ENCODE measurements around the gene SPN. TPM values are rescaled to one million over a fixed set of nuclear protein-coding genes. Genes with fewer than 3 reads are reported as not detected.
"Not testable (repeated sequence)": the region's sequence is repeated elsewhere in the genome, so short reads cannot be mapped to it uniquely, and the experiment has no call there.

Gene SPN
- total RNA-seq, 1 donor from 2014 or later: 0.62 TPM

DNA sequence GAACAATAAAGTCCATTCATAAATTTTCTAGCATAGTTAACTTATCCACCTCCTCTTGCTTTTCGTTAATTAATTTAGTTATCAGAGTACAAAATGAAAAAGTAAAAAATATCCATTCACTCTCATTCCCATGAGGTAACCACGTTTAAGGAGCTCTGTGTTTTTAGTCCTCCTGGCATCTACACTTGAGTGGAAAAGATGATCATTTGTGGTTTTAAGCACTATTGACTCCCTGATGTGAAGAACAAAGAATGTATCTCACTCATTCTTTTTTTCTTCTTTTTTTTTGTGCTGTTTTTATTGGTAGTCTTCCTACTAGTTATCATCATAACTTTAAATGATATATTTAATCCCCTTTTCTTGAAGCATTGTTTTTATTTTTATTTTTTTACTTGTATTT, 42.0 kb downstream of the SPN start:
- no peak for DNase-seq

DNA sequence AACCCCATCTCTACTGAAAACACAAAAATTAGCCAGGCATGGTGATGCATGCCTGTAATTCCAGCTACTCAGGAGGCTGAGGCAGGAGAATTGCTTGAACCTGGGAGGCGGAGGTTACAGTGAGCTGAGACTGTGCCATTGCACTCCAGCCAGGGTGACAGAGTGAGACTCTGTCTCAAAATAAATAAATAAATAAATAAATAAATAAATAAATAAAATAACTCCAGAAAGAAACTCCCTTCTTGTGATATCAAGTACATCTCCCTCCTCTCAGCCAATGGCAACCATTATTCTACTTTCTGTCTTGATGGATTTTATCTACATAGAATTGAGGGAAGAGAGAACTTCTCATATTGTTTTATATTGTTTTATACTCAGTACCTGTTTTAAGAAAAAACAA, 44.1 kb downstream of the SPN start:
- DNase-seq: not testable (repeated sequence)

DNA sequence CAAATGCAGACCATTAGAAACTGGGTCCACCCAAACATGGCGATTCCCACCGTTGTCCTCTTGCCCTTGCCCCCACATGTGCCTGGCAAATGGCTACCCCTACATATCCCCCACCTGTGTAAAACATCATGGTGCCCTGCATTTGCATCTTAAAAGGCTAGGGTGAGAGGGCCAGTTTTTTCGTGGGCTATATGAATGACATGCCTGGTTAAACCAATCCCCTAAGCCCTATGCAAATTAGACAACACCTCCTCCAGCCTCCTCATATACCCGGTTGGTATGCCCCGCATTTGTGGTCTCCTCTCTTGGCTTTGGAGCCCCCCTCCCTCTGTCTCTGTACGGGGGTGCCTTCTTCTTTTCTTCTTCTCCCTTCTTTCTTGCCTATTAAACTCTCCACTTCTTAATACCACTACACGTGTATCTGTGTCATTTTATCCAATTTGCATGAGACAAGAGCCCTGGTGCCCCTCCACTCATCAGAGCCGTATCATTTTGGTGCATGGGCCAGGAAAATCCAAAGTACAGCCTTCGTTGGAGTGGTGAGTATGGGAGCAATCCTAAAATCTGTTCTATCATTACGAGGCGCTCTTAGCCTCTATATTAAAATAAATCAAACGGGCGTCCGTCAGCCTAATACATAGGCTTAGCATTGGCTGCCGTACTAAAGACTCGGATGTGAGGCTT, 46.0 kb downstream of the SPN start:
- no peak for DNase-seq

DNA sequence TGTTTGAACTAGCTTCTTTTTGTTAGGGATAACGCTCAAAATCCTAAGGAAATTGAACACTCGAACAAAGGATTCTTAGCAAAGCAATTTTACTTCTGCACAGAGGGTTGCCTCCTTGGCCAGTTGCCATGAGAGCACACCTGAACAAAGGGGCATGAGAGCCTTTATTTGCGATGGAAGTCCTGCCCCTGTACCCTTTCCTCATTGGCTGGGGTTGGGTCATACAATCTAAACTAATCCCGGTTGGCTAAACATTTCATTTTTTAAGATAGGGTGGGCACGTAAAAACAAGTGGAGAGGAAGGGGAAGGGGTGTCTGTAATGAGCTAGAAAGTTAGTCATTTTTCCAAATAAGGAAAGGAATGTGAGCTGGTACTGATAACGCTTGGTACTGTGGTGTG, 46.6 kb downstream of the SPN start:
- not testable (repeated sequence) for DNase-seq

DNA sequence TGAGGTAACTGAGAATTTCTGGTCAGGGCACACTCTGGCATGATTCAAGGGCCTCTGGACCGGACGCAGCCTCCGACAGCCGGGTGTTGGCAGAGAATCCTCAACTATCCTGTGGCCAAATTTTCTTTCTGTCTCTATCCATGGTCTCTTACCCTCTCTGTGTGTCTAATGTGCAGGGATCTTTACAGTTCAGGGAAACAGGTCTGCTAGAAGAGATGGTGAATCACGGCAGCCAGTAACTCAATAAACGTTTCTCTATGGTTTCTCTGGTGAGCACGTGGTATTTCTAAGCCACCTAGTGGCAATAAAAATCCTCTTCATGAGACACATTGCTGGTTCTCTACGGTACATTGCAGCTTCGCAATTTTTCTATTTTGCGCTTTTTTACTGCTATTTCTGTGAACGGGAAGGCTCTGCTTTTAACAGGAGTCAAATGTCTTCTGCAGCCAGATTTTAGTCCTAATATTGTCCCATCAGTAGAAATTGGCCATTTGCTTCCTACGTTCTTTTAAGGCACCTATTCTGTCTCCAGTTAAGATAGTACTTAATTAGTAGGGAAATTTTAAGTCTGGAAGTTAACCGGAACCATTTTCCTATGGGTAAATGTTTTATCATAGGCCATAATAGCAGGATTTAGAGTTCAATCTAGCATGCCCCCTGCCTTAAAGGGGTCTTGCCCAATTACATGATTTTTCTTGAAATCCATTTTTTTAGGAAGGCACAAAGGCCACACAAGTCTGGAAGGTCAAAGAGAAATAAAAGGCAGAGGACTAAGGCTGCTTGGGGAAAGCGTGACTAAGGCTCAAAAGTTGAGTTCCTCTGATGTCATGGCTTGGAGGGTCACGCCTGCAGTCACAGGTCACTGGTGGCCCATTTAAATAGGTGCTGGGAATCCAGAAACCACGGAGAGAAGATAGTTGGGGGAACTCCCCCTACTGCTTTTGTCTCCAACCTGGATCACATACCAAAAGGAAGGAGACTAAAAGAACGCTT, 47.5 kb downstream of the SPN start:
- DNase-seq: peak; percentile 79

DNA sequence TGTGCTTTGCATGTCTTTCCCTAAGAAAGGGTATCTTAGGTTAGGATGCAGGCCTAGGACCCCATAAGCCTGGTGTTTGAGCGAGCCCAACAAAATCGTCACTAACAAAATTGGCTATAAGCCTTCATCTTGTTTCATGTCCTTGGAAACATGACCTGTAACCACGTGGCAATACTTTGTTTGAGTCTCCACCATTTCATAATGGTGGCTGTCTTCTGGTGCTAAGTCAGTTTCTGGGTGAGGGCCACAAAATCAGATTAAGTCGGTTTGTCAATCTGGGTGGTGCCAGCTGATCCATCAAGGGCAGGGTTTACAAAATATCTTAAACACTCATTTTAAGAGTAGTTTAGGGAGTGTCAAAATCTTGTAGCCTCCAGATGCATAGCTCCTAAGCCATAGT, 49.8 kb downstream of the SPN start:
- no peak for DNase-seq

DNA sequence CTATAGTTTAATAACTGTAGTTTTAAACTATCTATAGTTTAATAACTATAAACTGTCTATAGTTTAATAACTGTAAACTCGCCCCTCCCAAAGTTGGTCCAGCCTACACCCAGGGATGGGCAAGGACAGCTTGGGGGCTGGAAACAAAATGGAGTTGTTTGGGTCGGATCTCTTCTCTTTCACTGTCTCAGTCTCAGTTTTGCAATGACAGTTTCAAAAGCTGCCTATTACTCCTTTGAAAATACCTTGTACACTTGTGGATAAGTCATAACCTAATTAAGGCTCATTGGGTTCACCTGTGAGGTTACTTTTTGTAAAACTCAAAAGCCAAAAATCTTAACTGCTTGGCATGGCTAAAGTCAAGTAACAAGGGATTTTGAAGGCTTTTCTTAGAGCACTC, 51.3 kb downstream of the SPN start:
- no peak for DNase-seq

DNA sequence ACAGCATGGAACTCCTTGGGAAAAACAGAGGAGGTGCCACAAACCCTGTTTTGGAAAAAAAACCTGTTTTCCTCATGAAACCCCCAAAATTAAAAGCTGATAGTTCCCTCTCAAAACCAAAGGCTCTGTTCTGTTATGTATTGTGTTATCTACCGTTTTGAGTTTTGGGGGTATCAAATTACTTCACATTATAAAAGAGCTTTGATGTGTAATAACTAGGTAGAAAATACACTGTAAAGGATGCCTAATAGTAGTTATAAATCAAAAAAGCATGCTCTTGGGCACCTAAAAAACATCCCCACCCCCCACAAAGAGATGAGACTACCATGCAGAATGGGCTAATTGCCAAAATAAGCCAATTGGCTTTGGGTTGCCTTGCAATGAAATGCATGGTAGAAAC, 51.9 kb downstream of the SPN start:
- DNase-seq: no peak

DNA sequence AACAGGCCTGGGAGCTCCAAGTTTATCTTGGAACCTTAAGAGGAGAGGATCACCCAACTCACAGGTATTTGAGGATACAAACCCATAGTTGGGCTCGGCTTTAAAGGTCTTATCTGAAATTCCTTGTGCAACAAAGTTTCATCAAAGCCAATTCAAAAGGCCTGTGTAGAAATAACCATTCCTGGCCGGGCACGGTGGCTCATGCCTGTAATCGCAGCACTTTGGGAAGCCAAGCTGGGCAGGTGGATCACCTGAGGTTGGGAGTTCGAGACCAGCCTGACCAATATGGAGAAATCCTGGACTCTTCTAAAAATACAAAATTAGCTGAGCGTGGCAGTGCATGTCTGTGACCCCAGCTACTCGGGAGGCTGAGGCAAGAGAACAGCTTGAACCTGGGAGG, 54.1 kb downstream of the SPN start:
- no peak for DNase-seq

DNA sequence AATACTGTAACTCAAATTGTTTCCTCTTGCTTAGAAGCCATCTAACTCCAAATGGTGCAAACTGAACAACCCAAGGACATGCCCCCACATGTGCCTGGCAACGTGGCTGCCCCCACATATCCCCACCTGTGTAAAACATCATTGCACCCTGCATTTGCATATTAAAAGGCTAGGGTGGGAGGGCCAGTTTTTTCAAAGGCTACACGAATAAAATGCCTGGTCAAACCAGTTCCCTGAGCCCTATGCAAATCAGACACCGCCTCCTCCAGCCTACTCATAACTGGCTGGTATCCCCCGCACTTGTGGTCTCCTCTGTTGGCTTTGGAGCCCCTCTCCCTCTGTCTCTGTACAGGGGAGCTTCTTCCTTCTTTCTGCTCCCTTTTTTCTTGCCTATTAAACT, 56.0 kb downstream of the SPN start:
- DNase-seq: no peak

Other genes with a start within 250 kb of the SPN start
- 8.6 TPM for gene BOLA2, start 208.9 kb upstream of the SPN start, total RNA-seq
- gene SLX1B, start 208.7 kb upstream of the SPN start, total RNA-seq: 6.2 TPM
- 2.3 TPM for gene SULT1A4, start 203.3 kb upstream of the SPN start, total RNA-seq
- 24.6 TPM for gene NPIPB12, start 156.8 kb upstream of the SPN start, total RNA-seq
- gene QPRT, start 15.9 kb downstream of the SPN start, total RNA-seq: 24.9 TPM
- gene C16orf54, start 82.7 kb downstream of the SPN start, total RNA-seq: 0.72 TPM
- not detected for gene ZG16, start 115.0 kb downstream of the SPN start, total RNA-seq
- gene KIF22, start 127.5 kb downstream of the SPN start, total RNA-seq: 43.0 TPM
- gene MAZ, start 143.3 kb downstream of the SPN start, total RNA-seq: 109 TPM
- gene PRRT2, start 148.9 kb downstream of the SPN start, total RNA-seq: 3.0 TPM
- 25.5 TPM for gene PAGR1, start 152.9 kb downstream of the SPN start, total RNA-seq
- gene MVP, start 157.2 kb downstream of the SPN start, total RNA-seq: 54.0 TPM
- 47.5 TPM for gene CDIPT, start 200.0 kb downstream of the SPN start, total RNA-seq
- gene SEZ6L2, start 236.3 kb downstream of the SPN start, total RNA-seq: 4.7 TPM
- 1.6 TPM for gene ASPHD1, start 237.2 kb downstream of the SPN start, total RNA-seq

Measured in tongue (tissue), 2 donors.